HG03159 (cell line): ENCODE data around the gene IMPDH1.

Experiments used
- ATAC-seq: cut with Tn5 transposase; IDR thresholded peaks from one replicate; pipeline ENCODE4 v1.9.1; 2021; ENCODE audit warnings: mild to moderate bottlenecking, moderate library complexity; ENCODE audit not compliant: unreplicated experiment

Gene IMPDH1

GRCh38 chr7:128389618-128390329 lies 20.0 kb downstream of the IMPDH1 start:
- no peak for ATAC-seq

GRCh38 chr7:128389085-128389617 lies 20.6 kb downstream of the IMPDH1 start:
- ATAC-seq: no peak

GRCh38 chr7:128388145-128388485 lies 21.7 kb downstream of the IMPDH1 start:
- no peak for ATAC-seq

GRCh38 chr7:128387216-128388144 lies 22.3 kb downstream of the IMPDH1 start:
- no peak for ATAC-seq

GRCh38 chr7:128385988-128386925 lies 23.5 kb downstream of the IMPDH1 start:
- no peak for ATAC-seq

- ATAC-seq: no peak
Measured at GRCh38 chr7:128384726-128385125, 25.1 kb downstream of the IMPDH1 start.

GRCh38 chr7:128383776-128384175 lies 26.0 kb downstream of the IMPDH1 start:
- no peak for ATAC-seq

GRCh38 chr7:128381161-128381821 lies 28.5 kb downstream of the IMPDH1 start:
- ATAC-seq: no peak

- no peak for ATAC-seq
Measured at GRCh38 chr7:128380483-128381106, 29.2 kb downstream of the IMPDH1 start.

GRCh38 chr7:128379900-128380479 lies 29.8 kb downstream of the IMPDH1 start:
- ATAC-seq: no peak

GRCh38 chr7:128378637-128379036 lies 31.1 kb downstream of the IMPDH1 start:
- no peak for ATAC-seq

GRCh38 chr7:128376077-128376476 lies 33.7 kb downstream of the IMPDH1 start:
- no peak for ATAC-seq

GRCh38 chr7:128374041-128374440 lies 35.7 kb downstream of the IMPDH1 start:
- ATAC-seq: no peak

GRCh38 chr7:128373606-128374005 lies 36.2 kb downstream of the IMPDH1 start:
- no peak for ATAC-seq

- ATAC-seq: no peak
Measured at GRCh38 chr7:128370491-128370890, 39.3 kb downstream of the IMPDH1 start.

GRCh38 chr7:128366986-128367385 lies 42.8 kb downstream of the IMPDH1 start:
- no peak for ATAC-seq

- ATAC-seq: no peak
Measured at GRCh38 chr7:128366300-128366699, 43.5 kb downstream of the IMPDH1 start.

- no peak for ATAC-seq
Measured at GRCh38 chr7:128365432-128365831, 44.4 kb downstream of the IMPDH1 start.

GRCh38 chr7:128364166-128364870 lies 45.5 kb downstream of the IMPDH1 start:
- no peak for ATAC-seq
